Measurements from ENCODE around the gene CDC7. TPM values are rescaled to one million over a fixed set of nuclear protein-coding genes. Genes with fewer than 3 reads are reported as not detected.

The CDC7 gene
- total RNA-seq, 1 experiment from 2014 or later = 24.5 TPM

- Histone ChIP-seq H3K4me3 (replicated peaks in 1 of 2; ENCODE audit: low read depth in 1 of 2, low read length in 2 of 2) (no peak overlapping the region), H3K4me1 (ENCODE audit: control insufficient read depth in 1 of 2, insufficient read depth in 2 of 2, low read length in 2 of 2) (peaks cover 7 to 27% of the 10 kb centered on the region in 2 experiments), H3K9ac (ENCODE audit: low read length) (no peak overlapping the region), H2AFZ (ENCODE audit: low read depth, low read length, poor library complexity, severe bottlenecking) (no peak overlapping the region), H3K36me3 (ENCODE audit: control insufficient read depth in 1 of 2, insufficient read depth in 2 of 2, low read length in 2 of 2) (no peaks in the 10 kb centered on the region), H3K27ac (ENCODE audit: low read depth, low read length) (no peak overlapping the region), H3K9me3 (ENCODE audit: control insufficient read depth in 1 of 2, insufficient read depth in 1 of 2, low read depth in 1 of 2, low read length in 2 of 2) (no peaks in the 10 kb centered on the region), H3K4me2 (ENCODE audit: low read length) (no peak overlapping the region), H3K27me3 (ENCODE audit: insufficient read depth, low read length) (no peaks in the 10 kb centered on the region), H3K79me2 (ENCODE audit: insufficient read depth, low read length) (peaks cover 77% of the 10 kb centered on the region), H4K20me1 (ENCODE audit: insufficient read depth) (no peaks in the 10 kb centered on the region), H3K9me2 (ENCODE audit: insufficient read depth) (no peaks in the 10 kb centered on the region)
- intact Hi-C loops (cut with micrococcal nuclease) = loop anchor here (5.0 to 10.0 kb wide), 2 partner anchors 97 to 339 kb away; no protein-coding TSS in a partner anchor
- no peak for ATAC-seq
- POLR2A ChIA-PET = no interaction called here
- no peak for TF ChIP-seq CEBPB (IDR thresholded peaks at IDR 0.05; ENCODE audit: low read depth)
- no peak for TF ChIP-seq EGR1 (IDR thresholded peaks at IDR 0.05; ENCODE audit: low read depth)
- TF ChIP-seq SRF (IDR thresholded peaks at IDR 0.05; ENCODE audit: low read depth) = no peak
- TF ChIP-seq REST (IDR thresholded peaks at IDR 0.05; ENCODE audit: low read depth) = no peak
- no peak for TF ChIP-seq FOSL1 (IDR thresholded peaks at IDR 0.05; ENCODE audit: low read depth)
- no peak for TF ChIP-seq SIN3A (IDR thresholded peaks at IDR 0.05; ENCODE audit: low read depth)
- no peak for TF ChIP-seq YY1 (IDR thresholded peaks at IDR 0.05; ENCODE audit: extremely low read depth, insufficient replicate concordance, low read depth, low read length)
- TF ChIP-seq EZH2phosphoT487 (IDR thresholded peaks at IDR 0.05; ENCODE audit: borderline replicate concordance) = no peak
- TF ChIP-seq ZNF274 (IDR thresholded peaks at IDR 0.05; ENCODE audit: low read depth, low read length) = no peak
- no peak for TF ChIP-seq ELF1 (IDR thresholded peaks at IDR 0.05; ENCODE audit: borderline replicate concordance, low read depth)
- no peak for TF ChIP-seq TCF7L2 (IDR thresholded peaks at IDR 0.05; ENCODE audit: borderline replicate concordance, extremely low read depth, insufficient read depth, insufficient read length)
- no peak for DNase-seq (ENCODE audit: low read depth, low spot score)
- no TSS peak for BruUV-seq (replicated peaks)
- CTCF ChIA-PET = interaction anchor here (0.8 kb wide), 1 partner anchor 9 kb away, joined by 3 read pairs; no protein-coding TSS in a partner anchor
- RAD21 ChIA-PET (ENCODE audit: low non-redundant PET in 1 of 2, low total read pairs in 2 of 2, uncharacterized antibody in 2 of 2, unreplicated experiment in 2 of 2) = no interaction called here
Measured at GRCh38 chr1:91503975-91504530, 3.4 kb downstream of the CDC7 start.

All from HCT116 (cell line).